ENCODE data around the gene HSFY1. TPM values are rescaled to one million over a fixed set of nuclear protein-coding genes. Genes with fewer than 3 reads are reported as not detected.

Gene HSFY1
- total and polyA plus RNA-seq, 2 of the 4 experiments (the other 2 are of a cell fraction), result not detected

Small RNA genes lying within 50 kb of the gene (microRNA-seq; reads per million reads assigned to microRNA genes)
- gene GPM6BP1 (ENCODE audit: insufficient read depth, insufficient read length), result not detected
- gene PRYP5 (ENCODE audit: insufficient read depth, insufficient read length), result not detected

Small RNA genes lying within 50 kb of the gene (small RNA-seq; reads per million reads assigned to genes)
- gene GPM6BP1 (0 reads per million in 5 experiments), gene PRYP5 (0 reads per million in 5 experiments)

Other genes with a start within 250 kb of the HSFY1 start
- gene HSFY2, start 227.0 kb downstream of the HSFY1 start, total RNA-seq (2012; rRNA removed), result not detected in 2 replicates
- not detected in 2 replicates for gene HSFY2, start 227.0 kb downstream of the HSFY1 start, polyA plus RNA-seq (2012; rRNA removed)